ENCODE measurements around the gene FBXO24.

DNA sequence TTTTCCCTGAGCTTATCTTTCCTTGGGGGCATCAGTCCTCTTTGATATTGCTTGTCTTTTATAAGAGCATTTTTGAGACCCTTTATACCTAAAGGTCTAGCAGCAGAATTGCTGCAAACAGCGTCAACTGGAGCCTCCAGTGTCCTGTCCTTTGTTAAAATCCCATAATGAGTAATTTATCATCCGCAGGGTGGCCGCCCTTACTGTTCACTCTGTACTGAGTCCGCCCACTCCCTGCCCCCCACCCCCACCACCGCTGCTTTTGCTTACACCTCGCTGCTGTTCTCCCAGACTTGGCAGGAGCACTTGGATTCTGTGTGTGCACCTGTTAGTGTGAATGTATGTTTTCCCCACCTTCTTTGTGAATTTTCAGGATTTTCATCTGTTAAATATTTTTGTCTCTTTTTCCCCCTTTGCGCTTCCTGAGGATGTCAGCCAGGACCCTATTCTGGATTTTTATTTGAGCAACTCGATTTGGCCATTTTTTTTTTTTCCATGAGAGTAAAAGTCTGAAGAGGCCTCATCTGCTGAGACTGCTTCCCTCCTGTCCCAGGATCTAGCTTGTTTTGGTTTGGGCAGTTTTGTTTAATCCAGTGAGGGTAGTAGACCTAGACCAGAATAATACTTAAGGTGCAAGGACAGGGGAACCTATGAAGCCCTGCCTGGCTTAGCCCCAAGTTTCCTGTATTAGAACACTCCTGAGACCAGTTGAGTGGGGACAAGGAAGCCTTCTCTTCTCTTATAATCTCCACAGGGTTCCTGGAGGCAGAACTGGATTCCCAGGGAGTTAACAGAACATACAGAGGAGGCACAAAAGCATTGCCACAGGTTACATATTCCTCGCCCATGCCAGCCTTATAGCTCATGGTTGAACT, 39.0 kb upstream of the FBXO24 start:
- TF ChIP-seq, protein P1, sequence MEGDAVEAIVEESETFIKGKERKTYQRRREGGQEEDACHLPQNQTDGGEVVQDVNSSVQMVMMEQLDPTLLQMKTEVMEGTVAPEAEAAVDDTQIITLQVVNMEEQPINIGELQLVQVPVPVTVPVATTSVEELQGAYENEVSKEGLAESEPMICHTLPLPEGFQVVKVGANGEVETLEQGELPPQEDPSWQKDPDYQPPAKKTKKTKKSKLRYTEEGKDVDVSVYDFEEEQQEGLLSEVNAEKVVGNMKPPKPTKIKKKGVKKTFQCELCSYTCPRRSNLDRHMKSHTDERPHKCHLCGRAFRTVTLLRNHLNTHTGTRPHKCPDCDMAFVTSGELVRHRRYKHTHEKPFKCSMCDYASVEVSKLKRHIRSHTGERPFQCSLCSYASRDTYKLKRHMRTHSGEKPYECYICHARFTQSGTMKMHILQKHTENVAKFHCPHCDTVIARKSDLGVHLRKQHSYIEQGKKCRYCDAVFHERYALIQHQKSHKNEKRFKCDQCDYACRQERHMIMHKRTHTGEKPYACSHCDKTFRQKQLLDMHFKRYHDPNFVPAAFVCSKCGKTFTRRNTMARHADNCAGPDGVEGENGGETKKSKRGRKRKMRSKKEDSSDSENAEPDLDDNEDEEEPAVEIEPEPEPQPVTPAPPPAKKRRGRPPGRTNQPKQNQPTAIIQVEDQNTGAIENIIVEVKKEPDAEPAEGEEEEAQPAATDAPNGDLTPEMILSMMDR (conservative IDR thresholded peaks at IDR 0.05; ENCODE audit: low read length), result no peak
- no peak for TF ChIP-seq EZH2phosphoT487 (IDR thresholded peaks at IDR 0.05; ENCODE audit: borderline replicate concordance, low read depth, low read length)
